Thyroid gland (tissue), 4 donors: ENCODE measurements around the gene CTIF.

Source experiments
- CTCF ChIP-seq, 6 experiments: fragments of 200-600 bp in 3 of 6; fragments of 450-650 bp in 3 of 6; sonication (generic) in 3 of 6; IDR thresholded peaks; one replicate each; pipeline ENCODE4 v1.5.1; 2016 to 2019; ENCODE audit warnings: antibody characterized with exemption in 6 of 6, mild to moderate bottlenecking in 2 of 6, inconsistent platforms in 1 of 6, moderate library complexity in 1 of 6
- POLR2A ChIP-seq, 2 donors: fragments of 450-650 bp; IDR thresholded peaks; one replicate each; pipeline ENCODE4 v1.6.1; 2017; ENCODE audit warnings: antibody characterized with exemption in 2 of 2, mild to moderate bottlenecking in 2 of 2, moderate library complexity in 1 of 2

DNA sequence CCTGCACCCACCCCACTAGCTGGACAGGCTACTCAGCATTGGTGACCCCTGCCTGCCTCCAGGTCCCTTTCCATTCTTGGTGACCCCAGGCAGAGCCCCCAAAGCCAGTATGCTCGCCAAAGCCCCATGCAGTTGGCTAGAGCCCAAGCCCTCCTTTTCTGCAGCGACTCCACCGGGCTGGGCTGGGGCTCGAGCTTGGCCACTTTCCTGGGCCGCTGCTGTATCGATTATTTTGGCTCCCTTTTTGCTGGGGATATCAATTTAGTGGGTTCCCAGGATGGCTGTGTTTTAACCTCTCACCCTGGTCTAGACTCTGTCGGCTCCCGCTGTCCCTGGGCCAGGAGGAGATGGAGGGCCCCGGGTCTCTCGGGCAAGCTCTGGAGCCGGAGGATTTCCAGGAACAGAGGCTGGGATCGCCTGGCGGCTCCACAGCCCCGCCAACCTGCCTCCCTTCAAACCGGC, 335.9 kb downstream of the CTIF start:
- TF ChIP-seq CTCF (IDR thresholded peaks at IDR 0.05) (no peak), POLR2A (IDR thresholded peaks at IDR 0.05) (no peak)
